Measurements from ENCODE around the gene PRKG1. TPM values are rescaled to one million over a fixed set of nuclear protein-coding genes. Genes with fewer than 3 reads are reported as not detected.

Gene PRKG1
- polyA plus RNA-seq, 3 donors, result not detected

DNA sequence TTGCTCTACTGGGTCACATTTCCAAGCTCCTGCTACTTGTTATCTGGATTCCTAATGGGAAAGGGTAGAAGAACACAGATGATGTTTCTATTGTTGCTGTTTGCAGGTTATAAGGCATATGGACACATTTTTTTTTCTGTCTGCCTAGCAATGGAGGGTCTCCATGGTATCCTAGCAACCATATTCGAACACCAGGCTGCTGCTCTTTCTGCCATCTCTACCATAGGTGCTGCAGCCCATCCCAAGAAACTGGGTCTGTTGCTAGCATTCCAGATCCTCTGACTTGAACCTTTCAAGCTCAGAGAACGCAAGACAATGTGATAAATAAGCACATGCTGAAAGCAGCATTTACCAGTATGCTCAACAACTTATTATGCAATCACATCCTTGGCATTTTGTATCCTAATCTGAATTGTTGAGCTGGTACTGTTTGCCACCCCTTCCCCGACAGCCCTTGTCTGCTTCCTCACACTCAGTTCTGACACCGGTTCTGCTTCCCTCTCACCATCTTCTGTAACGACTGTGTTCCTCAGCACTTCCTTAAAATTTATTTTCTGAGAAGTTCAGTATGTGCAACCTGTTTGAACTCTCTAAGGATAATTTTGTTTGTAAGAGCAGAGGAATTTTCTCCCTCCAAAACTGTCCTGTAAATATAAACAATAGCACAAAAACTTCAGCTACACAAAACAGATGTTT is 6.2 kb downstream of the PRKG1 start:
- Histone ChIP-seq H2AFZ (ENCODE audit: insufficient read depth, low read depth, low read length, poor library complexity, severe bottlenecking) (no peak overlapping the region), H3K9me3 (replicated peaks in 1 of 2; ENCODE audit: control insufficient read depth in 1 of 2, insufficient read depth in 1 of 2, low read length in 2 of 2) (no peaks in the 10 kb centered on the region), H3K27me3 (ENCODE audit: control insufficient read depth in 2 of 2, insufficient read depth in 2 of 2, low read length in 2 of 2) (peaks cover 10 to 14% of the 10 kb centered on the region in 2 donors), H4K20me1 (ENCODE audit: insufficient read depth, low read length) (no peaks in the 10 kb centered on the region), H3K4me1 (ENCODE audit: control insufficient read depth in 1 of 2, insufficient read depth in 2 of 2, low read length in 2 of 2) (no peaks in the 10 kb centered on the region), H3K36me3 (replicated peaks in 1 of 2; ENCODE audit: control insufficient read depth in 1 of 2, insufficient read depth in 2 of 2, low read length in 2 of 2) (no peaks in the 10 kb centered on the region), H3K79me2 (ENCODE audit: insufficient read depth, low read length) (no peaks in the 10 kb centered on the region), H3K4me2 (replicated peaks; ENCODE audit: extremely low read depth, low read length, poor library complexity, severe bottlenecking) (no peak overlapping the region), H3K4me3 (replicated peaks in 1 of 3; ENCODE audit: low read depth in 2 of 3, low read length in 3 of 3) (no peak overlapping the region), H3K27ac (ENCODE audit: low read depth in 1 of 2, low read length in 2 of 2) (no peak overlapping the region), H3K9ac (ENCODE audit: insufficient read depth, low read length, poor library complexity, severe bottlenecking) (no peak overlapping the region)
- no peaks in the 10 kb centered on the region for H3K36me3 Mint-ChIP-seq
- no peak for DNase-seq
- WGBS (ENCODE audit: insufficient coverage), result 78% methylated on average over 1 of the region's 5 CpGs
- TF ChIP-seq, protein P1, sequence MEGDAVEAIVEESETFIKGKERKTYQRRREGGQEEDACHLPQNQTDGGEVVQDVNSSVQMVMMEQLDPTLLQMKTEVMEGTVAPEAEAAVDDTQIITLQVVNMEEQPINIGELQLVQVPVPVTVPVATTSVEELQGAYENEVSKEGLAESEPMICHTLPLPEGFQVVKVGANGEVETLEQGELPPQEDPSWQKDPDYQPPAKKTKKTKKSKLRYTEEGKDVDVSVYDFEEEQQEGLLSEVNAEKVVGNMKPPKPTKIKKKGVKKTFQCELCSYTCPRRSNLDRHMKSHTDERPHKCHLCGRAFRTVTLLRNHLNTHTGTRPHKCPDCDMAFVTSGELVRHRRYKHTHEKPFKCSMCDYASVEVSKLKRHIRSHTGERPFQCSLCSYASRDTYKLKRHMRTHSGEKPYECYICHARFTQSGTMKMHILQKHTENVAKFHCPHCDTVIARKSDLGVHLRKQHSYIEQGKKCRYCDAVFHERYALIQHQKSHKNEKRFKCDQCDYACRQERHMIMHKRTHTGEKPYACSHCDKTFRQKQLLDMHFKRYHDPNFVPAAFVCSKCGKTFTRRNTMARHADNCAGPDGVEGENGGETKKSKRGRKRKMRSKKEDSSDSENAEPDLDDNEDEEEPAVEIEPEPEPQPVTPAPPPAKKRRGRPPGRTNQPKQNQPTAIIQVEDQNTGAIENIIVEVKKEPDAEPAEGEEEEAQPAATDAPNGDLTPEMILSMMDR (IDR thresholded peaks at IDR 0.05), result no peak
- no peak overlapping the region for H3K27ac Mint-ChIP-seq
- no peaks in the 10 kb centered on the region for H3K4me1 Mint-ChIP-seq
- intact Hi-C loops (cut with micrococcal nuclease), result no loop called here
- no peak overlapping the region for H3K4me3 Mint-ChIP-seq
- peaks cover 7 to 14% (median 13%) of the 10 kb centered on the region in 3 donors for H3K27me3 Mint-ChIP-seq (ENCODE audit: low read depth in 3 of 3)
- H3K9me3 Mint-ChIP-seq, result no peaks in the 10 kb centered on the region

DNA sequence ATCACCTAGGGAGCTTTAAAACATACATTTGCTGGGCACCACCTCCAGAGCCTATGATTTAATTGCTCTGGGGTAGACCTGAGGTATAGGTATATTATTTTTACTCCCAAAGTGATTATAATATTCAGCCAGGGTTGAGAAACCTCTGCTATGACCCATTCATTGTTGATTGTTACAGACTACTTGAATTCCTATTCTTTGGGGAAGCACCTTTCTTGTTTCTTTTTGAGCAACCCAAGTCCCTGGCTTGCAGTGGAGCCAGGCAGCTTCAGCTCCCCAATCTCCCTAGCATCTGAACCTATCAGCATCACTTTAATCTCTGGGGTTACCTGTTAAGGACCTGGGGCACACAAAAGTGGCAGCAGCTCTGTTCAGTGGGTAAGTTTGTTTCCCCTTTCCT is 8.6 kb downstream of the PRKG1 start:
- Histone ChIP-seq H3K27ac (ENCODE audit: low read depth in 1 of 2, low read length in 2 of 2) (no peak overlapping the region), H3K9me3 (replicated peaks in 1 of 2; ENCODE audit: control insufficient read depth in 1 of 2, insufficient read depth in 1 of 2, low read length in 2 of 2) (no peaks in the 10 kb centered on the region), H3K79me2 (ENCODE audit: insufficient read depth, low read length) (no peaks in the 10 kb centered on the region), H3K4me2 (replicated peaks; ENCODE audit: extremely low read depth, low read length, poor library complexity, severe bottlenecking) (no peak overlapping the region), H3K9ac (ENCODE audit: insufficient read depth, low read length, poor library complexity, severe bottlenecking) (no peak overlapping the region), H3K4me3 (replicated peaks in 1 of 3; ENCODE audit: low read depth in 2 of 3, low read length in 3 of 3) (no peak overlapping the region), H3K36me3 (replicated peaks in 1 of 2; ENCODE audit: control insufficient read depth in 1 of 2, insufficient read depth in 2 of 2, low read length in 2 of 2) (no peaks in the 10 kb centered on the region), H3K4me1 (ENCODE audit: control insufficient read depth in 1 of 2, insufficient read depth in 2 of 2, low read length in 2 of 2) (no peaks in the 10 kb centered on the region), H2AFZ (ENCODE audit: insufficient read depth, low read depth, low read length, poor library complexity, severe bottlenecking) (no peak overlapping the region), H3K27me3 (ENCODE audit: control insufficient read depth in 2 of 2, insufficient read depth in 2 of 2, low read length in 2 of 2) (no peaks in the 10 kb centered on the region), H4K20me1 (ENCODE audit: insufficient read depth, low read length) (no peaks in the 10 kb centered on the region)
- H3K27me3 Mint-ChIP-seq (ENCODE audit: low read depth in 3 of 3), result peaks cover 0 to 5% (median 2%) of the 10 kb centered on the region in 3 donors
- no peak overlapping the region for H3K27ac Mint-ChIP-seq
- H3K9me3 Mint-ChIP-seq, result no peaks in the 10 kb centered on the region
- TF ChIP-seq, protein P1 (IDR thresholded peaks at IDR 0.05), result no peak
- intact Hi-C loops (cut with micrococcal nuclease), result no loop called here
- no peaks in the 10 kb centered on the region for H3K4me1 Mint-ChIP-seq
- no peaks in the 10 kb centered on the region for H3K36me3 Mint-ChIP-seq
- no peak for DNase-seq
- no peak overlapping the region for H3K4me3 Mint-ChIP-seq
